Measurements from ENCODE around the gene NELL1.
"Not testable (repeated sequence)": the region's sequence is repeated elsewhere in the genome, so short reads cannot be mapped to it uniquely, and the experiment has no call there.

NELL1 gene

DNA sequence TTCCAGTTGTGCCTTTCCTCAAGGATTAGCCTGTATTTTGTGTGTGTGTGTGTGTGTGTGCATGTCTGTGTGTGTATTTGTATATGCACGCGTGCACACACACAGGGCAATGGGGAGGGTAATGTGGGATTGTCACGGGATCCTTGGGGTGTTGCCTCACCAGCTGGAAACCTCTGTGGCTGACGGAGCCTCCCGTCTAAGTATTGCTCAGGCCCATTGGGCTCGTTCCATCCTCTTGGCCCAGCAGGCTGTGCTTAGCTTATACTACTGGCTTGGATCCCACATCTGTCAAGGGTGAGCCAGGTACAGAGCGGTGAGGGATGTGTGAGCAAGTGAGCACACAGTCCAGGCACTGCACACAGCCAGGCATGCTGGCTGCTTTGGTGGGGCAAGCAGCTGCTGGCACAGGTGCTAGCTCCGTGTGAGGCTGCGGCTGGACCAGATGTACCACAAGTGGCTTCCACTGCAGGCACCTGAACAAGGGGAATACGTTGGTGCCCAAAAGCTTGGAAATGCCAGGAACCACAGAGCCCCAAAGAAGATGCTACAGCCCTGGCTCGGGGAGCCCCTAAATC lies 462.8 kb downstream of the NELL1 start:
- DNase-seq = no peak

- no peak for DNase-seq
Observed at GRCh38 chr11:21133244-21133643, 463.9 kb downstream of the NELL1 start.

DNA sequence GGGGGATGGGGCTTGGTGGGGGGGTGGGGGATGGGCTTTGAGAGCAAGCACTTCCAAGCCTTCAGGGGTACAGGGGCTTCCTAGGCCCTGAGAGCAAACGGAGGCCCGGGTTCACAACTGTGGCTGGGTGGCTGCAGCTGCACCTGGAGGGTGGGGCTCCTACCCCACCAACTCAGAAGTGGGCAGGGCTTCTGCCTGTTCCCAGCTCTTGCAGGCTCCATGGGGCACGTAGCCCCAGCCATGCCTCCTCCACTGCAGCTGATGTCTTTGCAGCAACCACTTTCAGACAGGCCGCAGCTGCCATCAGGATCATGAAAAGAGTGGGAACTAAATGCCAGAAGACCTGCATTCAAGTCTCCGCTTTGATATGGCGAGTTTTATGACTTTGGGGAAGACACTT lies 464.3 kb downstream of the NELL1 start:
- DNase-seq = no peak

DNA sequence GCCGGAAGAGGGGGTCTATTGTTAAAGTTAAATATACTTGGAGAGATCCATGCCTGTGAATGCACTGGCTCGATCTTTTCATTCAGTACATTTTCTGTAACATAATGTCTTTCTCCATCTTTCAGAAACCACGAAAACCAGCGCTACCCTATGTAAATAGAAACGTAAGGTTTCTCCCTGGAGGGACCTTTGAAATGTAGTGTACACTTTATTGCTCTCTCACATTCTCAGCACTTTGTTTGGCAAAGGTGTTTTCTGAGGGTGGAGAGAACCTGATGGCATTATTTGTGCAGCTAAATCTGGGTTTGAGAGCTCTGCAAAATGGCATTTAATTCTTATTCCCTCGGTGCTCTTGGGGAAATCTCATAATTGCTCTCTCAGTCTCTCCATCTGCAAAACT lies 468.4 kb downstream of the NELL1 start:
- DNase-seq = no peak

- DNase-seq = not testable (repeated sequence)
Observed at GRCh38 chr11:21141557-21141956, 472.2 kb downstream of the NELL1 start.

DNA sequence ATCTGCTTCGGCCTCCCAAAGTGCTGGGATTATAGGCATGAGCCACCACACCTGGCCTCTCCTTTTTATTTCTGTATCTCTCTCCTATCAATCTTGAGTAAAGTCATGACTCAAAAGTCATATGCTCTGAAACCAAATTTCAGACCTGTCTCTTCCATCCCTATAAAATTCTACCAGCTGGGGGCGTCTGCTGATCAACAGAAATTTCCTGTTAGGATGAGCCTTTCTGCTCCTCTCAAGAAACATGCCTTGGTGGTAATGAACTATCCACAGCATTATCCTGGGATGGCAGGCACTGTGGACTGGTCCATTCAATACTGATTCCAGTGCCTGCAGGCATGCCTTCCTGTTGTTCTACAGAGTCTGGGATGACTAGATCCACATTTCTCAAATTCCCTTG lies 472.6 kb downstream of the NELL1 start:
- no peak for DNase-seq

GRCh38 chr11:21144531-21144930 lies 475.1 kb downstream of the NELL1 start:
- DNase-seq = no peak

- no peak for DNase-seq
Observed at GRCh38 chr11:21148376-21148775, 479.0 kb downstream of the NELL1 start.

- no peak for DNase-seq
Observed at GRCh38 chr11:21160140-21160539, 490.8 kb downstream of the NELL1 start.

DNA sequence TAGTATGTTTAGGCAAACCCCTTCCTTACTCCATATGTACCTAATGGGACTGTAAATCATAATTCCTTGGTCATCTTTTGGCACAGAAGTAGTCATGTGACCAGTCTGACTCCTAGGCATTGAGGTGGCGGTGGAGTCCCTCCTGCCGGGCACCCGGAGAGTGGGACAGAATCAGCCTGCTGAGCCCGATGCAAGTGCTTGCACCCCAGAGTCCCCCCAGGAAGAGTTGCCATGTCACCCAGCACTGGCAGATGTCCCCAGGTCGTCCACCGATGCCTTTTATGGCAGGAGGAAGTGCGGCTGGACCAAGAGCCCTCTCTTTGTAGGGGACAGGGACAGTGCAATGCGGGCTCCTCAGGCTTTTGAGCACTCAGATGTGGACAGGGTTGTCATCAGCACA lies 500.3 kb downstream of the NELL1 start:
- no peak for DNase-seq

DNA sequence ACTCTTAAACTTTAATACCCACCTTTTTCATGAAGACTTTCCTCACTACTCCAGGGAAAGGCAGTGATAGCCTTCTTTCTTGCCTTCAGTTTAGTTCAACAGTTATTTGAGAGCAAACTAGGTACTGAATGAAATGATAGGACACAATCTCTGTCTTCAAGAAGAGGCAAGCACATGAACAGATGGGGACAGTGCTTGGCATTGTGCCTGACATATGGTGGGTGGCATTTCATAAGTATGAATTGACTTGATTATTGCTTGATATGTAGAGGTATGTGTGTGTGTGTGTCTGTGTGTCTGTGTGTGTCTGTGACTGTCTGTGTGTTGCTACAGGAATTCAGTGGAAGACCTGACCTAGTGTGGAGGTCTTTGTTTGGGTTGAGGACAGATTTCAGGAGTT lies 504.1 kb downstream of the NELL1 start:
- DNase-seq = no peak

GRCh38 chr11:21174781-21175180 lies 505.4 kb downstream of the NELL1 start:
- DNase-seq = no peak

DNA sequence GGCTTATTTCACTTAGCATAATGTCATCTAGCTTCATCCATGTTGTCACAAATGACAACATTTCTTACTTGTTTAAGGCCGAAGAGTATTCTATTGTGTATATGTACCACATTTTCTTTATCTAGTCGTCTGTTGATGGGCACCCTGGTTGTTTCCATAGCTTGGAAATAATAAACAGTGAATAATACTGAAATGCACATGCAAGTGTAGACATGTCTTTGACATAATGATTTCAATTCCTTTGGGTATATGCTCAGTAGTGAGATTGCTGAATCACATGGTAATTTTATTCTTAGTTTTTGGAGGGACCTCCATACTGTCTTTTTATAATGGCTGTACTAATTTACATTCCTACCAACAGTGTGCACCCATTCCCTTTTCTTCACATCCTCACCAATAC lies 508.0 kb downstream of the NELL1 start:
- DNase-seq = no peak

GRCh38 chr11:21179770-21180169 lies 510.4 kb downstream of the NELL1 start:
- no peak for DNase-seq

- DNase-seq = no peak
Observed at GRCh38 chr11:21180182-21180581, 510.8 kb downstream of the NELL1 start.

- no peak for DNase-seq
Observed at GRCh38 chr11:21185959-21186358, 516.6 kb downstream of the NELL1 start.

DNA sequence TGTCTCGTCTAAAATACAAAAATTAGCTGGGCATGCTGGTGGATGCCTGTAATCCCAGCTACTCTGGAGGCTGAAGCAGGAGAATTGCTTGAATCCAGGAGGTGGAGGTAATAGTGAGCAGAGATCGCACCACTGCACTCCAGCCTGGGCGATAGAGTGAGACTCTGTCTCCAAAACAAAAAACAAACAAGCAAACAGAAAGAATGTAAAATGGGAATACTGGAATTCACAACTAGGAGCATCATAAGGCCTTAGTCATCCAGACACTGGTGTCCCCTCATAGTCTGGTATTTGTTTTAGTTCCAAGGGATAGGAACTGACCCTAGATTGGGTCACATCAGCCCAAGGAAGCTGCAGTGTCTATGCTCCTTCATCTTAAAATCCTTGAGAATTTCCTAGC lies 520.8 kb downstream of the NELL1 start:
- DNase-seq = no peak

DNA sequence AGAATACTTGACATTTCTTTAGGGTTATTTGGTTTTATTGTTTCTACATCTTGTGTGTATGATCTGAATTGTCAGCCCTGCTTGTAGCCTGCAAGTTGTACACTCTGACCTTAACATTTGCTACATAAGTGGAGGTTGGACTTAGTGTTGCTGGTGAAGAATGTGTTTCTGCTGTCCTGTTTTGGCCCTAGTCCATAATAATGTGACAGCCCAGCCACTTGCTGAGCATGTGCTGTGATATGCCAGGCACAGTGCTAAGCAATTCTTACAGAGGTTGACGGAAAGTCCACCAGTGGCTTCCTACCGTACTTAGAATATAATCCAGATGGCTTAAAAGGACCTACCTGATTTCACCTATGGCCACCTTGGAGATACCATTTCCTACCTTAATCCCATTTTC lies 526.6 kb downstream of the NELL1 start:
- no peak for DNase-seq

DNA sequence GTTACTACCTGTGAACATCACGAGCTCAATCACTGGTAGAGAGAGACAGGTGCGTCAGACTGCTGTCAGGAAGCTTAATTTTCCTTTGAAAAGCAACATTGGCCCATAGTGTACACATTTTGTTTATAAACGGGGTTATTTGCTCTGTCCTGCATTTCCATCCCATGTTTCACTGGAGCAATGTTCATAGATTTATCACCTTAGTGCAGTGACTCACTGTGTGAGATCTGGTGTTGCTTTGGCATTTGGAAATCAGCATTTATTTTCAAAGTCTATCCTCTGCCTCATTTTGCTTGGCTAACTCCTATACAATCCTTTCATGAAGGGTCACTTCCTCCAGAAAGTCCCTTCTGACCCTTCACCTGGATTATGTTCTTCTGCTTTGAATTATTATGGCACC lies 529.1 kb downstream of the NELL1 start:
- no peak for DNase-seq

DNA sequence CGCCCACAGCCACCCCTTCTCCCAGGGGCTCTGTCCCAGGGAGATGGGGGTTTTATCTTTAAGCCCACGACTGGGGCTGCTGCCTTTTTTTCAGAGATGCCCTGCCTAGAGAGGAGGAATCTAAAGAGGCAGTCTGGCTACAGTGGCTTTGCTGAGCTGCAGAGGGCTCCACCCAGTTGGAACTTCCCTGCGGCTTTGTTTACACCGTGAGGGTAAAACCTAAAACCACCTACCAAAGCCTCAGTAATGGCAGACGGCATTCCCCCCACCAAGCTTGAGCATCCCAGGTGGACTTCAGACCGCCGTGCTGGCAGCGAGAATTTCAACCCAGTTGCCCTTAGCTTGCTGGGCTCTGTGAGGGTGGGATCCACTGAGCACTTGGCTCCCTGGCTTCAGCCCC lies 535.8 kb downstream of the NELL1 start:
- DNase-seq = no peak

DNA sequence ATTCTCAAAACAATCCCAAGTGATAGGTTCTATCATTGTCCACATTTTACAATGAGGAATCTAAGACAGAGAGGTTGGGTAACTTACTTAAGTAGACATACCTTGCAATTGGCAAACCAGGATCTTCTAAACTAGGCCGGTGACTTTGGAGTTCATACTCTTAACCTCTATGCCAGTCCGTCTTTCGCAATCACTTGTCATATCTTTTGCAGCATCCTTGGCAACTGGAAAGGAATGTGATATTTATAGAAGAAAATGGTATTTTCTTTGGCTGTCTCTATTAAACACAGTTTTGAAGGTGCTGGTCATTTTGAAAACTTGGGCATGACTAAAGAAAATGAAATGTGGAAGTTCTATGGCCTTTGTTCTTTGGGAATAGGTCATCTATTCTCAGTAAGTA lies 556.5 kb downstream of the NELL1 start:
- DNase-seq = no peak

DNA sequence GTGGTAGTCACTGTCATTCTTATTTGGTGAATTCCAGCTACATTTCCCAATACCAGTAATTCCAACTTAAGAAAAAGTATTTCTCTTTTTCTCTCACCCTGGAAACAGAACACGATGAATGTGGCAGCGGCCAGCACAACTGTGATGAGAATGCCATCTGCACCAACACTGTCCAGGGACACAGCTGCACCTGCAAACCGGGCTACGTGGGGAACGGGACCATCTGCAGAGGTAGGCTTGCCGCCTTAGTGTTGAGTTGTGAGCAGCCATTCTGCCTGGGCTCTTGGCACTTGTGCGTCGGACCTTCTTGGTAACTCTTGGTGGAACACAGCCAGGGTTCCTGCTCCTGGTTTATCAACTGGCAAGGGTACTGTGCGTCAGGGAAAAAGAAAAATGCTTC lies 559.8 kb downstream of the NELL1 start:
- DNase-seq = no peak

DNA sequence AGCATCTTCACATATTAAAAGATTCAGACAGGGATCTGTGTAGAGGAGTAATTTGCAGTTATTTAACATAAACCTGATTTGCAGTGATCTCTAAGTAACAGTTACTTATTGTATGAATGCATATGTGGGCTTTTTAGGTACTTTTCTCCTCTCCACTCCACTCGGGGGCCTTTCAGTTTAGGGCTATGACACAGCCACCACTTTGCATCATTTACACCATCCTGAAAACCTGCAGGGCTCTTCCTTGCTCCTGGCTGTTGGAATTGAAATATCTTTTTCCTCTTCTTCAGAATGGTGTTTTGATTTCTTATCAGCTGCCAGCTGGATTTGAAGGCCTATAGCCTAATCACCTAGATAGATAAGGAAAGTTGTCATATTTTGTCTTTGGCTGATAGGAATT lies 580.8 kb downstream of the NELL1 start:
- no peak for DNase-seq

DNA sequence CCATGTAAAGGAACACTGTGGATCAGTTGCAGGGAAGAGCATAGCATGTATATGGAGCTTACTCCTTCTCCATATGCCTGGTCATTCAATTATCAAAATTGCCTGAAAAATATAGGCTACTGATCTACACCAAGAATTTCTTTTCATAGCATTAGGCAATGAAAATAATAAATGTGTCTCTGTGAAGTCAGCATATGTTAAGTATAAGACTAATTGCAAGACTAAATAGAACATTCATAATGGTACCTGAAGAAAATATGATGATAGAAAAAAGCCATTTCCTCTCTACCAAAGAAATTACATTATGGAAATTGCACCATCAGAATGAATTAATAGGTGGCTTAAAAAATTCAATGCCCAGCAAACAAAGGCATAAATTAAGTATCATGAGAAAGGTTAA lies 584.7 kb downstream of the NELL1 start:
- no peak for DNase-seq

GRCh38 chr11:21254790-21255189 lies 585.4 kb downstream of the NELL1 start:
- no peak for DNase-seq

DNA sequence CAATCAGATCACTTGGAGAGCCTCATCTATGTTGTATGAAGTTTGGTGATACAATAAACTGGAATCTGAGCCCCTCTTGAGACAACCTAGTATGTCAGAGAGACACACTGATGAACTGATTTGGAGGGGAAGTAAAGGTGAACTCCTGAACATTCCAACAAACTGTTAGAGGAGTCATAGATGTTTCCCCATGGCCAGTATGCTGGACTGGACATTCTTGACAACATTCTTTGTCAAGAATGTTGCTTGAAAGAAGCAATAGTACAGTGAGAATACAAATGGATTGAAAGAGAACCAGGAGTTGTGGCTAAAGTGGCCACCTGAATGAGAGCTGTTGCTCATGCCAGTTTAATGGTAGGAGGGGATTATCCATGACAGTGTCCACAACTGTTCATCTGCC lies 588.1 kb downstream of the NELL1 start:
- no peak for DNase-seq
